ENCODE results near the gene LRRC45.

LRRC45 gene

DNA sequence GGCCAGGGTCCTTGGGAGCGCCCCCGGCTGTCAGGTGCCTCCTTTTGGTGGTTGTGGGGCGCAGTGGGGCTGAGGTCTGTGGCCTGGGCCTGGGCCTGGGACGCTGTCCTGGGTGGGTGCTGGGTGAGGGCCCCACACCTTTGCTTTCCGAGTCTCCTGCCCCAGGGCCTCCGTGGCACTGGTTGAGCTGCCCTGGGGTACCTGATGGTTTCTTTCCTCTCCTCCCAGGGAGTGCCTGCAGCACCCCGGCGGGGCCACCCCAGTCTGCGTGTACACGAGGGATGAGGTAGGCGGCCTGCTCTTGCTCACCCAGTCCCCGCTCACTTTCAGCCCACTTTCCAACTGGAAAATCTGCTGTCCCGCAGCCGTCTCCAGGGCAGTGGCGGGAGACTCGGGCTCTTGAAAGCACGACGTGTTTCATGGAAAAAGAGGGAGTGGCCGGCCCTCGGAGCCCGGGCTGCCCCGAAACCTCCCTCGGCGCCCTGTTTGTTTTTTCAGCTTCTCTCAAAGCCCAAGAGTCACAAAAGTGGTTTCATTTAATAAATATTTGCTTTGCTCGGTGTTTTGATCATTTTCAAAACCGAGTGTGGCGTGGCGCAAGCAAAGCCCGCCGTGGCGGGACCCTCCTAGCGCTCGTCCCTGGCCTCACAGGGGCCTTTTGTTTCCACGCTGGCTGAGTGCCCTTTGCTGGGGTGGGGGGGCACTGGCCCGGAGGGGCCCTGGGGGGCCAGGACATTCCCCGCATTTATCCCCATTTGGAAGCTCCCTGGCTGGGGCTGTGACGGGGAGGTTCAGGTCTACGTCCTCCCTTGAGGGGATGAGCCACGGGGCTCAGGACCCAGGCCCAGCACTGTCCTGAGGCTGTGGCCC, 28.3 kb upstream of the LRRC45 start:
- DNase-seq: no peak

DNA sequence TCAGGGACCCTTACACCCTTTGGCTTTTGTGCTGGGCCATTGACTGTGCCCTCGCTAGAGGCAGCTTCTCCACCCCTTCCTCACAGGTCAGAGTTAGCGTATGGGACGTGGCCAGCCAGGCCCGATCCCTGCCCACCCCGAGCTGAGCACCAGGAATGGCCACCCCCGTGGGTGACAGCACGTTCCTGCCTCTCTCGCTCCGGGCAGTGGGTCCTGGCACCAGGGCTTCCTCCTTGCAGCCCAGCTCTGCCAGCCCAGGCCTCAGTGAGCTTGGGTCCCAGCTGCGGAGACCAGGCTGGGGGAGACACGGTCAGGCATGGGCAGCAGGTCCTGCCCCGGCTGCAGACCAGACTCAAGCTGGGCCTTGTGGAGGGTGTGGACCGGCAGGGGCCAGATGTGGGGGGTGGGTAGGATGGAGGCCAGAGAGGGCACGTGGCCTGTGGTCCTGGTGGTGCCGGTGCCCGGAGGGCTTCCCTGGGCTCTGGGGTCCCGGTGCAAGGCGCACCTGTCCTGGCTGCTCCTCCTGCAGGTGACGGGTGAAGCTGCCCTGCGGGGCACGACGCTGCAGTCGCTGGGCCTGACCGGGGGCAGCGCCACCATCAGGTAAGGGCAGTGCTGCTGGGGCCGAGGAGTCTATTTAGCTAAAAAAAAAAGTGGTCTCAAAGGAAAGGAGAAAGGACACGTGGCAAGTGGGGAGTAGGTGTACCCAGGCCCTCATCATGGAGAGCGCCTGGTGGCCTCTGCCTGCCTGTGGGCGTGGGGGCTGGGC, 27.5 kb upstream of the LRRC45 start:
- DNase-seq: no peak

DNA sequence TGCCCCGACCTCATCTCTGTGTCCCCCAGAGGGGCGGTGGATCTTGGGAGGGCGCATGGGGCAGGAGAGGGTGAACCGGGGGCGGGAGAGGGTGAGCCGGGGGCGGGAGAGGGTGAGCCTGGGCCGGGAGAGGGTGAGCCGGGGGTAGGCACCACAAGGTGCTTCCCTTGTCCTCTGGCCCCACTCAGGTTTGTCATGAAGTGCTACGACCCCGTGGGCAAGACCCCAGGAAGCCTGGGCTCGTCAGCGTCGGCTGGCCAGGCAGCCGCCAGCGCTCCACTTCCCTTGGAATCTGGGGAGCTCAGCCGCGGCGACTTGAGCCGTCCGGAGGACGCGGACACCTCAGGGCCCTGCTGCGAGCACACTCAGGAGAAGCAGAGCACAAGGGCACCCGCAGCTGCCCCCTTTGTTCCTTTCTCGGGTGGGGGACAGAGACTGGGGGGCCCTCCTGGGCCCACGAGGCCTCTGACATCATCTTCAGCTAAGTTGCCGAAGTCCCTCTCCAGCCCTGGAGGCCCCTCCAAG, 26.8 kb upstream of the LRRC45 start:
- DNase-seq: no peak

DNA sequence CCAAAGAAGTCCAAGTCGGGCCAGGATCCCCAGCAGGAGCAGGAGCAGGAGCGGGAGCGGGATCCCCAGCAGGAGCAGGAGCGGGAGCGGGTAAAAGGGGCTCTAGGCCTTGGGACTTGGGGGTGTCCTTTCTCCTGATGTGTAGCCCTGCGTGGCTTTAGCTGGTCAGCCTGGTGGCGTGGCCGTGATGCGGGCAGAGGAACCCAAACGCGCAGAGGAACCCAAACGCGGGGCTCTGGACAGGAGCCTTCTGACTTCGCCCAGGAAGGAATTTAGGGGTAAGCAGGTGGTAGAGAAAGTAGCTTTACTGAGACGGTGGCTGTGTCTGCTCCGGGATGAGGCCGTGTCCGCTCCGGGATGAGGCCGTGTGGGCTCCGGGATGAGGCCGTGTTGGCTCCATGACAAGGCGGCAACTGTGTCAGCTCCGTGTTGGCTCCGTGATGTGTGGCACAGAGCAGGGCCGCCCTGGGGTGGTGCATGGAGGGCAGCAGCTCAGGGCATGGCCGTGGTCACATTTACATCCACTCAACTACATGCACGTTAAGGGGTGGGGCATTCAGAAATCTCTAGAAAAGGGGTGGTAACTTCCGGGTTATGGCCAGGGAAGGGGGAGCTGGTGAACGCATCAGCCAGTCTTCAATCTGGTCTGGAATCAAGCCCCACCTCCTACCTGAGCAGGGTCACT, 26.2 kb upstream of the LRRC45 start:
- no peak for DNase-seq

GRCh38 chr17:81998212-81998611, 24.9 kb upstream of the LRRC45 start:
- no peak for DNase-seq

- no peak for DNase-seq
Observed at GRCh38 chr17:81998691-81999438, 24.2 kb upstream of the LRRC45 start.

- no peak for DNase-seq
Observed at GRCh38 chr17:81999587-81999975, 23.5 kb upstream of the LRRC45 start.

DNA sequence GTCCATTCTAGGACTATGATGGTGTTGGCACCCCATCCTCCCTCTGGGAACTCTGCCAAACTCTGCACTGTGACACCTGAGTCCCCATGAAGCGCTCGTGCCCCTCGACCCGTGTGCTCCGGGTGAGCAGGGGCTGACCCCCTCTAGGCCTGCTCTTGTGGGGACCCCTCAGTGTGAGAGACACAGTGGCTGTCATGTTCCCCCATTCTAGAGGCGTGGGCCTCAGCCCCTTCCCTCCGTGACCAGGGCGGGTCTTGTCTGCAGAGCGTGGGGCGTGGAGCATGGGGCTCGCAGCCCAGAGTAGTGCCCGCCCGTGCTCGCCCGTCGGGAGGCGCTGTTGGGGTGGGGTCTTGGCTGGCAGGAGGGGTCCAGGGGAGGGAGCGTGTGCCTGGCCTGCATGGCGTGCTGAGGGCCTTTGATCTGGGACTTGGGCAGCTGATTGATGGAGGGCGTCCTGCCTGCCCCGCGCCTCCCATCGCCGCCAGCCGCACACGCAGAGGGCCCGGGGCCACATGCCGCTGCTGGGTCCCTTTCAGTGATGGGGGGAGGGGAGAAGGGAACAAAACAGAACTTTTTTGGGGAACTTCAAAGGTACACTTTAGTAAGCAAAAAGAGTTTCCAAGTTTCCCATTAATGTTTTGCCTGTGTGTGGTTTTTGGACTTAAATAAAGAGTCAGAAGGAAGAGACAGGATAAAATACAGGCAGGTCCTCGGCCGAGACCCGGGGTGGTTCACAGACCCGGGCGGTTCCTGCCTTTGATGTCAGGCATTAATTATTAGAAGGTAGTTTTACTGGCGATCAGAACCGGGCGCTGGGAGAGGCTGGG, 22.9 kb upstream of the LRRC45 start:
- DNase-seq: no peak

GRCh38 chr17:82000803-82001570, 22.1 kb upstream of the LRRC45 start:
- DNase-seq: no peak

GRCh38 chr17:82001571-82002056, 21.5 kb upstream of the LRRC45 start:
- DNase-seq: no peak

- DNase-seq: no peak
Observed at GRCh38 chr17:82003411-82004381, 19.4 kb upstream of the LRRC45 start.

DNA sequence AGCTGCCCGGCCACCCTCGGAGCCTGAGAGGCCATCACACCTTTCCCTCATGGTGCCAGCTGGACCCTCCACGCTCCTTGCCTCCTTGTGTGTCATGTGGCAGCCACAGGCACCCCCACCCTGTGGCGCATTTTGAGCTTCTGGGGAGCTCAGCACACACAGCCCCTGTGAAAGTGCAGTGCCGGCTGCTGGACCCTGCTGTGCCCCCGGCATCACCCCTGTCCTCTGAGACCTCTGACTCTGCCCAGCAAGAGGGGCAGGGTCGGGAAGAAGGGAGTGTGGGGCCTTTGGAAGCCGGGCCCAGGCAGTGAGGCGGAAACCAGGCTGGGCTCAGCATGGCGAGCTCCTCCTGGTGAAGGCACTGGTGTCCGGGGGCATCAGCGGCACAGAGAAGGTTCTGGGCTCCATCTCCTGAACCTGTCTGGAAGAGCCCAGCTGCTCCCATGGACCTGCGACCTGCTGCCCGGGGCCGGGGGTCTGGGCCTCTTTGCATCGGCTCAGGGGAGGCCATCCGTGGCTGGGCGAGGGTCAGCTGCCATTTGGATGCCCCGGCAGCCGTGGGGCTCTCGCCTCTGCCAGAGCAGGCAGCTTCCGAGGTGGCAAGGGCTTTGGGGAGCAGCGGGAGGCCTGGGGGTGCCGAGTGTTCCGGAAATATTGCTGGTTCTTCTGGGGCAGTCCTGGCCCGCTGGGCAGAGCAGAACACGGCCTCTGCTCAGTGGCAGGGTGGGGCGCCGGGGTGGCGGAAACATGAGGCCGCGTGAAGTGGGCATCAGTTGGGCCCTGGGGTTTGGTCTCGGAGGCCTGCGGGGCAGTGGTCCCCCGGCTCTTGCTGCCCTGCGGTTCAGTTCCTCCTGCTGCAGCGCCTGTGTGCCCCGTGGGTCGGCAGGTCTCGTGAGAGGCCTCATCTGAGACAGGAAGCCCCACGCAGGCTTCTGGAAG, 18.3 kb upstream of the LRRC45 start:
- no peak for DNase-seq

DNA sequence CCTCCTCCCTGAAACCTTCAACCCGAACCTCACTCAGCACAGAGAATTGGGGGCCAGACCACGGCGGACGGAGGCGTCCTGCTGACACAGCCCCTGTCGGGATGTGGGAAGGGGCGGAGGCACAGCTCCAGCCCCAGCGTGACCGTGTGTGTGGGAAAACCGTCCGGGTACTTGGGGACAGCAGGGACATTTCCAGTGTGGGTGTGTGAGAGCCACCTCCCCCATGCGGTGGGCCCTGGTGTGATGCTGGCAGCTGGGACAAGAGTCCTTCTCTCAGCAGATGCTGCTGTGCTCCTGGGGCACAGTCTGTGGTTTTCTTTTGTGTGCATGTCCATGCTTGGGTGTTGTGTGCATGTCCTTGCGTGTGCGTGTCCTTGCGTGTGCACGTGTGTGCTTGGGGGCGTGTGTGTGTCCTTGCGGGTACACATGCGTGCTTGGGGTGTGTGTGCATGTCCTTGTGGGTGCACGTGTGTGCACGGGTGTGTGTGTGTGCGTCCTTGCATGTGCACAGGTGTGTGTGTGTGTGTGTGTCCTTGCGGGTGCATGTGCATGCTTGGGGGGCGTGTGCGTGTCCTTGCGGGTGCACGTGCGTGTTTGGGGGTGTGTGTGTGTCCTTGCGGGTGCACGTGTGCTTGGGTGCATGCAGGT, 17.3 kb upstream of the LRRC45 start:
- DNase-seq: no peak

GRCh38 chr17:82006468-82007227, 16.5 kb upstream of the LRRC45 start:
- no peak for DNase-seq

- no peak for DNase-seq
Observed at GRCh38 chr17:82007228-82007494, 15.9 kb upstream of the LRRC45 start.

DNA sequence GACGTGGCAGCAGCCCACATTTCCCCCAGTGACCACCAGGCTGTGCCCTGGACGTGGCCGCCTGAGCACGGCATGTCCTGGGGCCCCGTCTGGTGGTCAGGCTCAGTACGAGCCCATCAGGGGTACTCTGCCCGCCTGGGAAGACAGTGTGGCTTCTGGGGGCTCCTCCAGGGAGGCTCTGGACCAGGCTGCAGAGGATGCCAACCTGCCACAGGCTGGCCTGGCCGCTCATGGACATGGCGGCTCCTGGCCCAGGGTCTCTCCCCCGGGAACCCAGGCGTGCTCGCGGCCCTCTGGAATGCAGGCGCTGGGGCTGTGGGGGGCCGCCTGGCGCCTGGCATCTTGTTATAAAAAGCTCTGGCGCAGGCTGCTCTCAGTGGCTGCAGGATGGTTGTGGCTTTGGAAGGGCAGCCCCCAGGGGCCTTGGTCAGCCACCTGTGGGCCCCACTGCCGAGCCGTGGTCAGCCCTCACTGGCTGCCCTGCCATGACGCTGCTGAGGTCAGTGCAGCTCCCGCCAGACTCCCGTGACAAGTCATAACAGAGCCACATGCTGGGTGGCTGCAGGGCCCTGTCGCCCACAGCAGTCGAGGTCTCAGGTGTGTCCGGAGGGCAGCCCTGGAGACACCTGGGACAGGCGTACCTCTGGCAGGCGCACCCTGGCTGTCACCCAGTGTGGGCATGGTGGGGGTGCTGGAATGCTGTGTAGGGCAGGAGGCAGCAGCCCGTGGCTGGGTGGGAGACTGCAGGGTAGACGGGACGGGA, 15.4 kb upstream of the LRRC45 start:
- no peak for DNase-seq

Measured in activated CD4-positive, CD25-positive, alpha-beta regulatory T cell treated with anti-CD3 and anti-CD28 coated beads, Interleukin-2, amount 50 U/mL, for 72 hours (primary cell).